ENCODE measurements around the gene TRMT61A.
A peak's percentile ranks its signal among the peaks of the same experiment; 100 is the strongest.

The TRMT61A gene

DNA sequence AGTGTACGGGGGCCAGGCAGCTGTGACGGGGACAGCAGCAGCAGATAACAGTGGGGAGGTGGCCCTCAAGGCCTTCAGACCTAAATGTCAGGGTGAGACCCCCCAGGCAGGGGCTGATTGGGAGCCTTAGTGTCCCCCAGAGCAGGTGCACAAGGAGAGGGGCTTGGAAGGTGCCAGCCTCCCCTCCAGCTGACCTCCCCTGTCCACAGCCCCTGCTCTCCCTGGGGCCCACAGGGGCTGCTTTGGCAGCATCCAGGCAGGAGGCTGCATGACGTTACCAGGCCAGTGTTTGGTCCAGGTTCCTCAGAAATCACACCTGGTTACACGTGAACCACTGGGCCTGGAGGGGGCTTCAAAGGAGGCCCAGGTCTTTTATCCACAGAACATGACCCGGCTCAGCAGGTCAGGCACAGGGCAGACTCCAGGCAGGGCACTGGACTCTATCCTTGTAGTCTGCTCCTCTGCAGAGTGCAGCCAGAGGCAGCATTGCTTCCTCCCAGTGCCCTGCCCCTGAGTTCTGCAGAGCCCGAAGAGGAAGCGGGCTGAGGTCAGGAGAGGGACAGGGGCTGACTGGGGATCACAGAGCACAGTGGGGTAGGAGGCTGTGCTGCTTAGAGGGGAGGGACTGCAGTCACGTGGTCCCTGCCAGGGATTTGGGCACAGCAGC is 2.6 kb upstream of the TRMT61A start:
- Histone ChIP-seq H3K4me2 (ENCODE audit: low read length) (no peak overlapping the region), H3K4me1 (ENCODE audit: control insufficient read depth, insufficient read depth, low read length) (peaks cover 38% of the 10 kb centered on the region), H3K4me3 (ENCODE audit: low read length) (no peak overlapping the region), H3K36me3 (ENCODE audit: insufficient read depth, low read length) (peaks cover 3% of the 10 kb centered on the region), H3K9me3 (replicated peaks; ENCODE audit: low read length) (no peaks in the 10 kb centered on the region), H3K27me3 (ENCODE audit: control insufficient read depth, insufficient read depth, low read length) (peaks cover 22% of the 10 kb centered on the region), H3K9ac (ENCODE audit: low read depth, low read length) (no peak overlapping the region)

DNA sequence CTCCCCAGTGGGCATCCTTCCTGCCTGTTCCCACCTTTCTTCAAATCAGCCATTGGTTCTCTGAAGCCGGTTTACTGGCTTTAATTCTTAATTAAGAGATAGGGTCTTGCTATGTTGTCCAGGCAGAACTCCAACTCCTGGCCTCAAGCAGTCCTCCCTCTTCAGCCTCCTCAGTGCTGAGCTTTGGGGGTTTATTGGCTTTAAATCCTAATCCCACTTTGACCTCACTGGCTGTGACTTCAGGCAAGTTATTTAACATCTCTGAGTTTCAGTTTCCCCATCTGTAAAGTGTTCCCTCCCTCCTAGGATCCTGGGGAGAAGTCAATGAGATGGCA is 2.1 kb upstream of the TRMT61A start:
- Histone ChIP-seq H3K4me2 (ENCODE audit: low read length) (peak overlapping the region; percentile 34), H3K4me1 (ENCODE audit: control insufficient read depth, insufficient read depth, low read length) (peaks cover 38% of the 10 kb centered on the region), H3K36me3 (ENCODE audit: insufficient read depth, low read length) (peaks cover 3% of the 10 kb centered on the region), H3K9ac (ENCODE audit: low read depth, low read length) (no peak overlapping the region), H3K4me3 (ENCODE audit: low read length) (no peak overlapping the region), H3K9me3 (replicated peaks; ENCODE audit: low read length) (no peaks in the 10 kb centered on the region), H3K27me3 (ENCODE audit: control insufficient read depth, insufficient read depth, low read length) (peaks cover 22% of the 10 kb centered on the region)

DNA sequence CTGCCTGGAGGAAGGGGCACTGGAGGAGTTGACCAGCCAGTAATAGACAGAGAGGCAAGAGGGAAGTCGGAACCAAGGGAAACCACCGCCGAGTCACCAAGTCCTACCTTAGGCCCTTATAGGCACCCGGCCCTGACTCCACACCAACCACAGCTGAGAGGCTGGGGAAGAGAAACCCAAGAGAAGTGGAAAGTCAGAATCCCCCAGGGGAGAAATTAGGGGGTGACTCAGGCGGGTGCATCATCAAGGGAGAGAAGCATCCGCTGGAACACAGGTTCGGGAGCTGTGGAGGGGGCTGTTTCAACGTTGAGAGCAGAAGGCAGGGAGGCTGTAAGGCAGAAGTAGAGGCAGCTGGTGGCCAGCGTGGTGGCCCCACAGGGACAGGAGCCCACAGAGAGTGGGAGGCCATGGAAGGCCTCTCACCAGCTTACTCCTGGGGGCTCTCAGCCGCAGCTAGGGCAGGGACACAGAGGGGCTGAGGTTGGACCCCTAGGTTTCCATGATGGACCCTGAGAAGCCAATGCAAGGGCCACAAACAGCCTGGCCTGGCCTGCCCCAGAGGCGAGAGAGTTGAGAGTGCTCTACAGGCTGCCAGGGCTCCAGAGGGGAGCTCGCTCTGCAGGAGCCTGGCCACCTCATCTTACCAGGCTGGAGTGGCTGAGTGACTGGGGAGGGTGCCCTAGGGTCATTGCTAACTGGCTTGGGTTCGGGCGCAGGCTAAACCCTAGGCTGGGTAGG is 1.4 kb upstream of the TRMT61A start:
- peaks cover 16% of the 10 kb centered on the region for H3K27me3 ChIP-seq (ENCODE audit: control insufficient read depth, insufficient read depth, low read length)
- H3K4me3 ChIP-seq (ENCODE audit: low read length): peak overlapping the region; percentile 100
- peak overlapping the region; percentile 98 for H3K4me2 ChIP-seq (ENCODE audit: low read length)
- H3K36me3 ChIP-seq (ENCODE audit: insufficient read depth, low read length): peaks cover 3% of the 10 kb centered on the region
- H3K9me3 ChIP-seq (replicated peaks; ENCODE audit: low read length): no peaks in the 10 kb centered on the region
- H3K9ac ChIP-seq (ENCODE audit: low read depth, low read length): peak overlapping the region; percentile 90
- H3K4me1 ChIP-seq (ENCODE audit: control insufficient read depth, insufficient read depth, low read length): peaks cover 32% of the 10 kb centered on the region

DNA sequence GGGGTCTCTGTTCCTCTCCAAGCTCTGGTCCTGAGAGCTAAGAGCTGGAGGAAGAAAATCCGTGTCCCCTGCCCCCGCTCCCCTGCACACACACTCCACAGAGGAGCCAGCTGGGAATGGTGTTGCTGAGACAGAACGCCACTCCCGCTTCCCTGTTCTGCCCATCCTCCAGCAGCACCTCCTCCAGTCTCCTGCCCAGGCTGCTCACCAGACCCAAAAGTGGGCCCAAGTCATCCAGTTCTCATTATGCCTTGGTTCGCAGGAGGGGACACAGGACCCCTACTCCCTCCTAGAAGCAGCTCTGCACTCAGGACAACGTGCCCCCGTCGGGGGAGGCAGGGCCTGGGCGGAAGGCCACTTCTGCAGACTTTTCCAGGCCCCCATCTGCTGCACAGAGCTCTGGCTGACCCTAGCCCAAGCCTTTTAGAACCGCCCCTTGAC is 830 bp upstream of the TRMT61A start:
- Histone ChIP-seq H3K4me2 (ENCODE audit: low read length) (peak overlapping the region; percentile 98), H3K4me3 (ENCODE audit: low read length) (peak overlapping the region; percentile 100), H3K27me3 (ENCODE audit: control insufficient read depth, insufficient read depth, low read length) (peaks cover 11% of the 10 kb centered on the region), H3K9me3 (replicated peaks; ENCODE audit: low read length) (no peaks in the 10 kb centered on the region), H3K36me3 (ENCODE audit: insufficient read depth, low read length) (peaks cover 3% of the 10 kb centered on the region), H3K4me1 (ENCODE audit: control insufficient read depth, insufficient read depth, low read length) (peaks cover 28% of the 10 kb centered on the region), H3K9ac (ENCODE audit: low read depth, low read length) (peak overlapping the region; percentile 90)

DNA sequence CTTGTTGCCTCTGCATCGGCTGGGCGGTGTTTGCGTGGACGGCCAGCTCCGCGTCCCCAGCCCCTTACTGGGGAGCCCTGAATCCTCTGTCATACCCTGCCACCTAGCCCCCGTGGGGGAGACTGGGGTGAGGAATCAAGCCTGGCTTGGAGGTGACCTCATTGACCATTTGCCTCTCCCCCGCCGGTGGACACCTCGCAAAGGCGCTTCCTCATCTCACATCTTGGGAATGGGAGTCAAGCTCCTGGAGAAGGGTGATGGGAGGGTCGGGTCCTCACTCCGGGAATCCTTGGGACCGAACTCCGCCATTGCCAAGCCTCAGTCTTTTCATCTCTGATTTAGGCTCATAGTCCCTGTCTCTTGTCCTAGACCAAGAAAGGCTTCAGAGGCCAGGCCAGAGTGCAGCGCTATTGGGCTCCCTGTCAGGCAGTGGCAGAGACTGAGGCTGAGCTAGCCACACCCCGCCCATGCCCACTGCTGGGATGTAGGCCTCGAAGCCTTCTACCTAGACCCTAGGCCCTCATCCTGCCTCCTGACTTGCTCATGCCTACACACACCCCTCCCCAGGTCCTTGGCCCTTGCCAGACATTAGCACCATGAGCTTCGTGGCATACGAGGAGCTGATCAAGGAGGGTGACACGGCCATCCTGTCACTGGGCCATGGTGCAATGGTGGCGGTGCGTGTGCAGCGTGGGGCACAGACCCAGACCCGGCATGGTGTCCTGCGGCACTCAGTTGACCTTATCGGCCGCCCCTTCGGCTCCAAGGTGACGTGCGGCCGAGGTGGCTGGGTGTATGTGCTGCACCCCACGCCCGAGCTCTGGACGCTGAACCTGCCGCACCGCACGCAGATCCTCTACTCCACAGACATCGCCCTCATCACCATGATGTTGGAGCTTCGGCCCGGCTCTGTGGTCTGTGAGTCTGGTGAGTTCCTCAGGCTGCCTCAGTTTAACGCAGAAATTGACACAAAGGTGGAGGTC is 678 bp downstream of the TRMT61A start:
- Histone ChIP-seq H3K9ac (ENCODE audit: low read depth, low read length) (peak overlapping the region; percentile 94), H3K9me3 (replicated peaks; ENCODE audit: low read length) (no peaks in the 10 kb centered on the region), H3K36me3 (ENCODE audit: insufficient read depth, low read length) (peaks cover 7% of the 10 kb centered on the region), H3K27me3 (ENCODE audit: control insufficient read depth, insufficient read depth, low read length) (no peaks in the 10 kb centered on the region), H3K4me2 (ENCODE audit: low read length) (peak overlapping the region; percentile 98), H3K4me1 (ENCODE audit: control insufficient read depth, insufficient read depth, low read length) (peaks cover 28% of the 10 kb centered on the region), H3K4me3 (ENCODE audit: low read length) (peak overlapping the region; percentile 100)

DNA sequence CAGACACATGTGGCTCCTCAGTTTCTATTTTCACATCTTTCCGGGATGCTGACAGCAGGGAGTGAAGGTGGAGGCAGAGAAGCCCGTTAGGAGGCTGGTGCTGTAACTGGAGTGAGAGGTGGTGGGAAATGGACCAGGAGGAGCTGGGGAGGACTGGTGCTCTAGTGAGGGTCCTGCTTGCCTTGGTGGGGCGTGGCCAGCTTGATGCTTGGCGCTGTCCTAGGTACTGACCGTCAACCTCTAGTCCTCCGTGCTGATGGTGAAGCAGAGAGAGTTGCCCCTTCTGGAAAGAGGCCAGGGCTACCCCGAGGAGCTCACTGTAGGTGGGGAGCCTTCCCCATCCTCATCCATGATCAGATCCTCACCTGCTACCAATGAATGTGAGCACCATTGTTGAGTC is 1.4 kb downstream of the TRMT61A start:
- H3K4me3 ChIP-seq (ENCODE audit: low read length): peak overlapping the region; percentile 100
- no peak overlapping the region for H3K9ac ChIP-seq (ENCODE audit: low read depth, low read length)
- H3K4me1 ChIP-seq (ENCODE audit: control insufficient read depth, insufficient read depth, low read length): peaks cover 28% of the 10 kb centered on the region
- H3K9me3 ChIP-seq (replicated peaks; ENCODE audit: low read length): no peaks in the 10 kb centered on the region
- H3K36me3 ChIP-seq (ENCODE audit: insufficient read depth, low read length): peaks cover 15% of the 10 kb centered on the region
- H3K27me3 ChIP-seq (ENCODE audit: control insufficient read depth, insufficient read depth, low read length): no peaks in the 10 kb centered on the region
- peak overlapping the region; percentile 98 for H3K4me2 ChIP-seq (ENCODE audit: low read length)

DNA sequence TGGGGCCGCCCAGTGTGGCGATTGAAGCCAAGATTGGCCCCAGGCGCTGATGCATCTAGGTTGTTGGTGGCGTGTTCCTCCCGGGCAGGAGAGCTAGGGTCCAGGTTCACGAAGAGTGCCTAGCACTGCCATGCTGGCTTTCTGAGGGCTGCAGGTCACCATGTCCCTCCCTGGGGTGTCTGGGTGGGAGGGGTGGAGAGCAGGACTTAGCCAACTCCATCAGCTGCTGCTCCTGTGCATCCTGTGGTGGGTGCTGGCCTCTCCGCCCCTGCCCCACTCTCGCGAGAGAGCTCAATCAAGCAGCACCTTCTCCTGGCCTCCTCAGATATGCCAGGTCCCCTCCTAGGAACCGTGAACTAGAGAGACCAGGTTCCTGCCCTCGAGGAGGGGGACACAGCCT is 1.8 kb downstream of the TRMT61A start:
- H3K4me1 ChIP-seq (ENCODE audit: control insufficient read depth, insufficient read depth, low read length): peaks cover 28% of the 10 kb centered on the region
- no peak overlapping the region for H3K4me2 ChIP-seq (ENCODE audit: low read length)
- peak overlapping the region; percentile 100 for H3K4me3 ChIP-seq (ENCODE audit: low read length)
- H3K36me3 ChIP-seq (ENCODE audit: insufficient read depth, low read length): peaks cover 19% of the 10 kb centered on the region
- H3K27me3 ChIP-seq (ENCODE audit: control insufficient read depth, insufficient read depth, low read length): no peaks in the 10 kb centered on the region
- H3K9me3 ChIP-seq (replicated peaks; ENCODE audit: low read length): no peaks in the 10 kb centered on the region
- no peak overlapping the region for H3K9ac ChIP-seq (ENCODE audit: low read depth, low read length)

DNA sequence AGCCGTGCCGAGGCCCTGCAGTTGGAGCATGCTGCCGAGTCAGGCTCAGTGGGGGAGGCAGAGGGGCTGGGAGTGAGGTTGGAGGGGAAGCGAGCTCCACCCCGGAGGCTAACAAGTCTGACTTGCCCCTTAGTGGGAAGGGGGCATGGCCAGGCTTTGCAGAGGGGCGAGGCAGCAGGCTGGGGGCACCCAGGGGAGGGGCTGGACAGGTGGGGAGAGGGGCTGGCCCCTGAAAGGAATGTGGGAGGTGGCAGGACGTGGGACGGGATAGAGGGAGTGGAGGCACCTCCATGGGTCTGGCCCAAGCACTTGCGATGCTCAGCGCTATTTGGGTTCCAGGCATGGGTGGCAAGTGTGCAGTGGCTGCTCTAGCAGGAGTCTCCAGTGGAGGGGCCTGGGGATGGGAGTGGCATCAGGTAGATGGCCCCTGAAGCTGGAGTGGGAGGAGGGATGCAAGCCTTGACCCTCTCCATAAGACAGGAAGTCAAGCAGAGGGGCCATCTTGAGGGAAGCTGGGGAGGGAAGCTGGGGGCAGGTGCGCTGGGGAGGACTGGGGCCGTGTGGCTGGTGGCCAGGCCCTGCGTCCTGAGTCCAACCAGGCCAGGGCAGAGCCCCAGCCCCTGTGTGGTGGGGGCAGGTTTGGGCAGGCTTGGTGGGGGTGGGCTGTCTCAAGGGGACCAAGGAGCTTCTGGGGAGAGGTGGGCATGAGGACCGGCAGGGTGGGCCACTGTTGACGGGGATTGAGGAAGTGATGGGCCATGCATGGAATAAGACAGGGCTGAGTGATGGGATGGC is 2.6 kb downstream of the TRMT61A start:
- Histone ChIP-seq H3K36me3 (ENCODE audit: insufficient read depth, low read length) (peaks cover 24% of the 10 kb centered on the region), H3K27me3 (ENCODE audit: control insufficient read depth, insufficient read depth, low read length) (no peaks in the 10 kb centered on the region), H3K9ac (ENCODE audit: low read depth, low read length) (no peak overlapping the region), H3K9me3 (replicated peaks; ENCODE audit: low read length) (no peaks in the 10 kb centered on the region), H3K4me3 (ENCODE audit: low read length) (no peak overlapping the region), H3K4me2 (ENCODE audit: low read length) (no peak overlapping the region), H3K4me1 (ENCODE audit: control insufficient read depth, insufficient read depth, low read length) (peaks cover 29% of the 10 kb centered on the region)

DNA sequence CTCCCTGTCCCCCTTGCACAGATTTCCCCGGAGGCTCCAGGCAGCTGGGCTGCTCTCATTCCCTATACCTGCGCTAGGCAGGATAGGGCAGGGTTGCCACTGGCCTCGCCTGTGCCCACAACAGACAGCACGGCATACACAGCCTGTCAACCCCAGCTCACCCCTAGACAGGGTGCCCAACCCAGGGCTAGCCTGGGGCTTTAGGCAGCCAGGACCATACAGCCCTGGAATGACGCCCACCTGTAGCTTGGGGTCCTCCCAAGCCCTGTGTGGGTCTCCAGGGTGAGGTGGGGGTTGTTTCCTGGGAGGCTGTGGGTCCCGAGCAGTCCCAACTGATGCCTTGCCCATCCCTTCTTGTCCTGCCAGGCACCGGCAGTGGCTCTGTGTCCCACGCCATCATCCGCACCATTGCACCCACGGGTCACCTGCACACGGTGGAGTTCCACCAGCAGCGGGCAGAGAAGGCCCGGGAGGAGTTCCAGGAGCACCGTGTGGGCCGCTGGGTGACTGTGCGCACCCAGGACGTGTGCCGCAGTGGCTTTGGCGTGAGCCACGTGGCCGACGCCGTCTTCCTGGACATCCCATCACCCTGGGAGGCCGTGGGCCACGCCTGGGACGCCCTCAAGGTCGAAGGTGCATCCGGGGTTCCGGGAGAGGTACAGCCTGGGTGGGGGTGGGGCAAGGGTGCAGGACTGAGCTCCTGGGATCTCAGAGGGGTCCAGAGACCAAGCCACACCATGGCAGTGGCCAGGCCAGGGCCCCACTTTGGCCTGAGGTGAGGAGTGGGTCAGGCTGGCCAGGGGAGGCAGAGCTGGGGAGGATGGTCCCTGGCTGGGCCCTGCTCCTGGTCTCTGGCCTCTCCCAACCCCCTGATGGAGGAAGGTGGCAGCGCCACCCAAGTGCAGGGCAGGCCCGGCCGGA is 3.5 kb downstream of the TRMT61A start:
- Histone ChIP-seq H3K4me3 (ENCODE audit: low read length) (no peak overlapping the region), H3K27me3 (ENCODE audit: control insufficient read depth, insufficient read depth, low read length) (no peaks in the 10 kb centered on the region), H3K9ac (ENCODE audit: low read depth, low read length) (no peak overlapping the region), H3K4me1 (ENCODE audit: control insufficient read depth, insufficient read depth, low read length) (peaks cover 31% of the 10 kb centered on the region), H3K9me3 (replicated peaks; ENCODE audit: low read length) (no peaks in the 10 kb centered on the region), H3K36me3 (ENCODE audit: insufficient read depth, low read length) (peaks cover 24% of the 10 kb centered on the region), H3K4me2 (ENCODE audit: low read length) (no peak overlapping the region)
